ENCODE data around the gene KCNMA1.

KCNMA1 gene

GRCh38 chr10:77553966-77554365 lies 83.6 kb downstream of the KCNMA1 start:
- DNase-seq = peak; percentile 12

GRCh38 chr10:77553311-77553710 lies 84.3 kb downstream of the KCNMA1 start:
- no peak for DNase-seq

DNA sequence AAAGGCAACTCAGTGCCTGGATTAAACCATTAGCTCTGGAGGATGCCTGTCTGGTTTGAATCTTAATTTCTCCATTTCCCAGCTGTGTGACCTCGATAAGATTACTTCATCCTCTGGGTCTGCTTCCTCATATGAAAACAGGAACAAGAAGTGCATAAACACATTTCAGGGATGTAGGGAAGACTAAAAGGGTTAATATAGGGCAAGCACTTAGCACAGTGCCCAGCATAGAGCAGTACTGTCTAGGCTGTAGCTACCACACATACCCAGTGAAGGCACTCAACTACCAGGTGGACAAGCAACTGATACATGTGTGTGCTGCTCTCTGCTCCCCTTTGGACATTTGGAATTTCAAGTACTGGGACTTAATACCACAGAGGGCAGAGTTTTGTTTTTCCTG lies 85.4 kb downstream of the KCNMA1 start:
- no peak for DNase-seq

DNA sequence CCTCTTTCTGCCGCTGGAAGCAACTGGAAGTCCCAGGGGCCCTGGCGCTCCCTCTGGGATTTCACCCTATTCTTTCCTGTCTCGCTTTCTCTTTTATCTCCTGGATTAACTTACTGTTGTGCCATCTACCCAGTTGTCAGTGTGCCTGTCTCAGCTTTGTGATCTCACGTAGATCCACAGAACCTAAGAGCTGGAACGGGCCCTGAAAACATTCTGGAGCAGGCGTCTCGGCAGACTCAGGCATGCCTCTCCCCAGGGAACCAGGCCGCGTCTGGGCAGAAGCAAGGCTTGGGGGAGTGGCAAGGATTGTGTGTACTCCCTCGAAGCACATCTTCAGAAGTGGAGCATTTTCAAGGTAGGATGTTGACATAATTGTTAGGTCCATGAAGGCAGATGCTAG lies 87.2 kb downstream of the KCNMA1 start:
- DNase-seq = no peak

DNA sequence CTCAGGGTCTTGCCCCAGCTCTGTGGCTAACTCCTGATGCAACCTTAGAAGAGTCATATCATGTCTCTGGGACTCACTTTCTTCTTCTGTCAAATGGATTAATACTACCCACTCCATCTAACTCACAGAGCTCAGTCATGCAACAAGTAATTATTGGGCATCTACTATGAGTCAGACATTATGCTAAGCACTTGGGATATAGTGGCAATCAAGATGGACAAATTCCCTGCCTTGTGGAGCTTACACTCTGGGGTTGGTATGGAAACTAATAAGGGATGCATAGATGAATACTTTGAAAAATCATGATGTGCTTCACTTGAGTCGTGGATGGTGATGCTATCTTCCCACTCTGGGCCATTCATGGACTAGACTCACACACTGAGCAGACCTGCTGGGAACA lies 88.9 kb downstream of the KCNMA1 start:
- no peak for DNase-seq

- DNase-seq = no peak
Observed at GRCh38 chr10:77548157-77548556, 89.5 kb downstream of the KCNMA1 start.

DNA sequence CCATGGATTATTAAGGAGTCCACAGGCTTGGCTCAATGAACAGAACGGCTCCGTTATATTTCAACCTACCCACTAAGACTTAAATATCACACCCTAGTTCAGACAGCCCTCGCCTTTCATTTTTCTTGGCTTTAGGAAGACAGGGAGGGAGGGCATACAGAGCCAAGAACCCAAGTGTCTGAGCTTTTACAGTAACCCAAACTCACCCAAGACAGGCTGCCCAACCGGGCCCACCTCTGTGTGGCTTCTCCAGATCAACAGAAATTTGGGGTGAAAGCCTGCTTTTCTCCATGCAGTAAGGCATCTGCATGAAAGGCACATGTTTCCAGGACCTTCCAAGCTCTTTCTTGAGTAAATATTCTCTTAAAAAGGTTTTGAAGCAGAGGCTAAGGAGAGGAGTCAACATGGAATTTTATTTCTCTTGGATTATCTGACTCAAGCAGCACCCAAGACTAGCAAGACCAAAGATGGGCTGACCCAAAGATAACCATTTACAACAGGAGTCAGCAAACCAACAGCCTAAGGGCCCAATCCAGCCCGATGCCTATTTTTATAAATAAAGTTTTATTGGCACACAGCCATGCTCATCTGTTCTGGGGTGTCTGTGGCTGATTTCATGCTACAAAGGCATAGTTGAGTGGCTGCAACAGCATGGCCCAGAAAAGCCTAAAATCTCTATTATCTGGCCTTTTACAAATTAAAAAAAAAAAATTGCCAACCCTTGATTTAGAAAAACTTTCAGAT lies 90.1 kb downstream of the KCNMA1 start:
- no peak for DNase-seq

- DNase-seq = no peak
Observed at GRCh38 chr10:77546042-77546441, 91.6 kb downstream of the KCNMA1 start.

DNA sequence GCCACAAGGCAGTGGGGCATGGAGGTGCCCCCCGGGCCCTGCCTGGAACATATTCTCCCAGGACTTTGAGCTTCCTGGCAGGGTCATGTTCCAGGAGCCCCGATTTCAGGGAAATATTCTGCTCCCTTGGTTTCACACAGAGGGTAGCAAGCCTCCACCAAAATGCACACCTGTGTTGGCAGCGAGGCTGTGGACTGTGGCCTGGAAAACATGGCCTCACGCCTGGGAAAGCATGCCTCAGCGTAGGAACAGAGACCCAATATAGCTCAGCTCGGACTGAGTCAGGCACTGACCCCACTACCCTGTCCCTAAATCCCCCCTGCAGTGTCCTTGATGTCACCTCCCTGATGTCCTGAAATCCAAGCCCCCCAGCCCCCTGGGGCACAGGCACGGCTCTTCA lies 92.0 kb downstream of the KCNMA1 start:
- no peak for DNase-seq

GRCh38 chr10:77544617-77545016 lies 93.0 kb downstream of the KCNMA1 start:
- no peak for DNase-seq

GRCh38 chr10:77542710-77543259 lies 94.8 kb downstream of the KCNMA1 start:
- DNase-seq = no peak

DNA sequence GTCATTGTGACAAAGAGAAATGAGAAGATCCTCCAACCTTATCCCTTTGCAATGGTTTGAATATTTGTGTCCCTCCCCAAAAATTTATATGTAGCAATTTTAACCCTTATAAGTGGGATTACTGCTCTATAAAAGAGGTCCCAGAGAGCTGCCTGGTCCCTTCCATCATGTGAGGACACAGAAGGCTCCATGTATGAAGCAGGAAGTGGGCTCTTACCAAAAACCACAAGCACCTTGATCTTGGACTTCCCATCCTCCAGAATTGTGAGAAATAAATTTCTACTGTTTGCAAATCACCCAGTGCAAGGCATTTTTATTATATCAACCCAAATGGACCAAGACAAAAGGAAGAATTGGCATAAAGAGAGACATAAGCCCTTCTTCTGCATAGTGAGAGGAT lies 95.7 kb downstream of the KCNMA1 start:
- DNase-seq = no peak

- no peak for DNase-seq
Observed at GRCh38 chr10:77541247-77541646, 96.4 kb downstream of the KCNMA1 start.

- no peak for DNase-seq
Observed at GRCh38 chr10:77539147-77539935, 98.3 kb downstream of the KCNMA1 start.

GRCh38 chr10:77537720-77538373 lies 99.8 kb downstream of the KCNMA1 start:
- DNase-seq = no peak

- no peak for DNase-seq
Observed at GRCh38 chr10:77537071-77537470, 100.5 kb downstream of the KCNMA1 start.

- DNase-seq = no peak
Observed at GRCh38 chr10:77533887-77534278, 103.7 kb downstream of the KCNMA1 start.

GRCh38 chr10:77533146-77533886 lies 104.3 kb downstream of the KCNMA1 start:
- DNase-seq = no peak

DNA sequence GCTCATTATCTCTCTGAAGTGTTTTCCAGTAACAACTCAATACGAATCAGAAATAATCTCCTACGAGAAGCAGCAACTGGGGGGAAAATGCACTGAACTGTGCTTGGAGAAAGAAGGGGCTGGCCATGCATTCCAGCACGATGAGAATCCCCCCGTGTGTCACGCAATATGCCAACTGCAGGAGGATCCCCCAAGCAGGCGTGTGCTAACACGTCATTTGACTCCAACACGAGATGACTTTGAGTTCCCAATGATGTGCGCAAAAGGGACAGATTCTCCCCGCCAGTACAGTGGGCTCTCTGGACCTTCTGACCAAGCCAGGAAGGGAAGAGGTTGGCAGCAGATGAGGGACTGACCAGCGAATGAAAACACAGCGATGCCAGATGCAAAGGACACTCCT lies 105.5 kb downstream of the KCNMA1 start:
- no peak for DNase-seq

DNA sequence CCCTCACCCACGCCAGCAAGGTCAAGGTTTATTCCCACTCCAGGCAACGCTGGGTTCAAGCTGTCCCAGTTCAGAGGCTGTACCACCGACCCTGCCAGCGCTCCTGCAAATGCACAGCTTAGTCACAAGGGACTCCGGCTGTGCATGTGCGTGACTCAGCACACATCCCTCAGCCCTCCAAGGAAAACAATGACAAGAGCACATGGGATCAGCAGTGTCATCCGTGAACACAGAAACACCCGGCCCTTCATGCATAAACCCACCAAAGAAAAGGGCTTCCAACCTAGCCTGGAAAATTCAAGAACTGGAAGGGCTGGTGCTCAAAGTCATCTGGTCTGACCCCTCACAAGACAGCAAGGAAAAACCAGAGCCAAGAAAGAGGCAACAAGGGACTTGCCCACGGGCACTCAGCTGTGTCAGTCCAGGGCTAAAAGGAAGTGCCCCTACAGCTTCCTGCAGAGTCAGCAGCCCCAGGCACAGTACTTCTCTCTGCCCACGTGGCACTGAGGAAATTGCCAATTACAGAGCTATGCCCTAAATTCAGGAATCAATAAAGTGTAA lies 106.1 kb downstream of the KCNMA1 start:
- no peak for DNase-seq

- DNase-seq = no peak
Observed at GRCh38 chr10:77530011-77530410, 107.6 kb downstream of the KCNMA1 start.

- DNase-seq = no peak
Observed at GRCh38 chr10:77529050-77529576, 108.5 kb downstream of the KCNMA1 start.
